GM03348 (cell line): Measurements from ENCODE around the gene EPHA5.

Experiments used
- DNase-seq: peaks from one replicate; pipeline ENCODE4 v3.0.0; 2012; ENCODE audit warnings: low spot score

The EPHA5 gene

DNA sequence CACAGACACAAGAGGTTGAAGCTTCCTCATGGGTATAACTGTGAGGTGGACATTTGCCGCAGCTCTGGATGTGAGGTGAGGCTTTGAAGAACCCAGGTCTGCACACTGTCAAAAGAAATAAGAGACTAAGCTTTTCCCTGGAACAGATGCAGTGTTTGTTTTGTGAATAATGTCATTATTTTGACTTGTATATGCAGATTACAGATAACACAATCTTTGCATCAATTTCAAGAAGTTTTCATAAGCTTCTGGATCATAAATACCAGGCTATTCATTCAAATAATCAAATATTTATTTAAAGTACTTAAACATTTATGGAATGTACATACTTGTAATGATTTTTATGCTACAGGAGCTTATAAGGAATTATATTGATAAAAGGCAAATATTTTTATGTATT lies 174.8 kb downstream of the EPHA5 start:
- no peak for DNase-seq

DNA sequence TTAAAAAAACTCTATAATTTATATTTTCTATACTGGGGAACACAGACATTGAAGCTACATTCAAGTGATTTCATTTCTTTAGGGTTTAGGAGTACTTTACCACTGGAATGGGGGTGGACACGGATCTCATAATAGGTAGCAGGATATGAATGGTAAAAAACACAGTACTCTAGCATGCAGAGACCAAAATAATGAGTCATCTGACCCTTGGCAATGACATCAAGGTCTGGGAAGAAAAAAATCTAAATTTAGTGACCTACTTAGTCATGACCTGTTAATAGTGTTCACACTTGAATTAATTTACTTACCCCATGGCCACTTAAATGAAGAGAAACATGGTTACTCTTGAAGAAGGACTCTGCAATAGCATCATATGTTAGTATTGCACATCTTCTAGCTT lies 187.9 kb downstream of the EPHA5 start:
- DNase-seq: no peak

DNA sequence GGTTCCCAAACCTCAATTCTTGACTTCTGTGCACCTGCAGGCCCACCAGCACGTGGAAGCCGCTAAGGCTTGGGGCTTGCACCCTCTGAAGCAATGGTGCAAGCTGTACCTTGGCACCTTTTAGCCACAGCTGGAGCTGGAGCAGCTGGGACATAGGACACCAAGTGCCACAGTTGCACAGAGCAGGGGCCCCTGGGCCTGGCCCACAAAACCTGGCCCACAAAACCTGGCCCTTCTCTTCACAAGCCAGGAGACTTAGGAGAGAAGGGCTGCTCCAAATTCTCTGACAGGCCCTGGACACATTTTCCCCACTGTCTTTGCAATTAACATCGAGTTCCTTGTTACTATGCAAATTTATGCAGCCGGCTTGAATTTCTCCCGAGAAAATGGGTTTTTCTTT lies 197.8 kb downstream of the EPHA5 start:
- no peak for DNase-seq

DNA sequence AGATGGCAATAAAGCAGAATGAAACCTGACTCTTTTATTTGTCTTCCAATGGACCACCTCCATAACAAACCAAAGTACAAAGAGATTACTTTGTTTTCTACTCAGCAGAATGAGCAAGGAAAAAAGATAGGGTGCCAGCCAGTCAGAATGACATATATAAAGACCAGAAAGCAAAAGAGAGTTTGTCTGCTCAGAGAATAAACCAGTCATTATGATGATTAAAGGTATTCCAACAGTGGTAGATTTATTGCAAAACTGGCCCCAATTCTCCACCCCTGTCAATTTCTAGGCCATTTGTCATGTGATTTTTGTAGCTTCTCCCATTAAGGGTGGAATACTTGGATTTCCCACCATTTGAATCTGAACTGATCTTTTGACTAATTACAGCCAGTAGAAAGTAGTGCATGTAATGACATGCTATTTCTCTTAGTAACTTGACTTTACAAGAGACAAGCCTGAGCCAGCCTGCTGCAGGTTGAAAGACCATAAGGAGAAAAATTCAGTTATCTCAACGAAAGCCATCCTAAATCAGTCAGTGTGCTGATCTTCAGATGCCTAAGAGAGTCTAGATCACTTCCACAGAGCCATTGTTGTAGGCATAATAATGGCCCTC lies 203.1 kb downstream of the EPHA5 start:
- no peak for DNase-seq

DNA sequence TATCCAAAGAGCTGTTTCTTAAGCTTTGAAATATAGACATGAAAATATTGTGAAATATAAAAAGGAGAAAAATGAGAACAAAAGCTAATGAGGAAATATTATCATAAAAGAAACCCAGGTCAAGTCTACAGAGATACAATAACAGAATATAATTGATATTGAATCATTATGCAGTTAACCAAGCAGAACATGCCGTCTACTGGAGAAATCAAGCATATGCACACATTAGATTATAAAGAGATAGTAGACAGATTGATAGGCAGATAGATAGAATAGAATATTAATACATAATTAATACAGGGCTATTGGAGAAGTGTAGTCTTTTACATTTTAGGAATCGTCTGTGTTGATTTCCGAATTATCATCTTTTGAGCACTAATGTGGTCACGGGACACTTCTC lies 208.5 kb downstream of the EPHA5 start:
- DNase-seq: no peak

DNA sequence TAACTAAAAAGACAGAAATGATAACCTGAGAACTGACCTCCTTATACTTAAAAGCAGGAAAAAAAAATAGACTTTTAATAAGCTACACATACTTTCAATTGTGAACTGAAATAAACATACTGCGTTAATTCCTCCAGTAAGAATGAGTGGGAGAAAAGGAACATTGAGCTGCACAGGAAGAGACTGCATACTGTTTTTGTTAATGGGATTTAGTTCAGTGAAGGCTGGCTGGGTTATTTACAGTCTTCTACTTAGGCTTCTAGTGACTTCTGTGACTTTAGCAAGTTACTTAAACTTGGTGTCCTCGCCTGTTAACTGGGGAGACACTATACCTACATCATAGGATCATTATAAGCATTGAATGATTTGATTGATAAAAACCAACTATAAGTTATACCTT lies 213.3 kb downstream of the EPHA5 start:
- no peak for DNase-seq

DNA sequence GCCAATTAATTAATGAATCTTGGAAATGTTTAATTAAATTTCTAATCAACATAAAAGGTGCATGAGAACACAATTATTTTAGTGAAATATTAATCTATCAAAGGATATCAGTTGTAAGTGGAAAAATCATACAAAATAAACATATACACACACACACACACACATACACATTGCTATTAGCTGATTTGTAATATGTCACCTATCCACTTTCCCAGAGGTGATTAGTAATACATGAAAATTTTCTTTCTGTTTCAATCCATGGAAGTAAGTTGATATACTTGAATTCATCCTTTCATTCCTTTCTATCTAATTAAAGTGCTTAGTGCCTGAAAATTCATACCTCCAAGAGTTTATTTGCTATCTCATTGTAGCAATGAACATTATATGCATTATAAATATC lies 213.7 kb downstream of the EPHA5 start:
- no peak for DNase-seq

DNA sequence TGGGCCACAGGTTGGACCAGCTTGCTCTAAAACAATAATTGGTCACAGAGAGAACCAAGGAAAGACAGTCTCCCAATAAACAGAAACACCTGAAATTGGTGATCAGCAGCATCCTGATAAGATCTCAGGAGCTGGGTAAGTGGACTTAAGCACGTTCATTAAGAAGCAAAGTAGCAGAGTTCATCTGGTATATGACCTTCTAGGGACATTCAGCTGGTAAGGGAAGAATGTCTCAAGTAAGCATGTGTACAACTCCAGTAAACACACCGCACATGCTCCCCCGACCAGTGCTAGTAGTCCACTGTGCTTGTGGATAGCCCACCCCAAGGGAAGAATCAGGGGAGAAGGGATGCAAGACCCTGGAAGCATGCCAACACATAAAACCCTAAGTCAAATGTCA lies 216.9 kb downstream of the EPHA5 start:
- DNase-seq: no peak

DNA sequence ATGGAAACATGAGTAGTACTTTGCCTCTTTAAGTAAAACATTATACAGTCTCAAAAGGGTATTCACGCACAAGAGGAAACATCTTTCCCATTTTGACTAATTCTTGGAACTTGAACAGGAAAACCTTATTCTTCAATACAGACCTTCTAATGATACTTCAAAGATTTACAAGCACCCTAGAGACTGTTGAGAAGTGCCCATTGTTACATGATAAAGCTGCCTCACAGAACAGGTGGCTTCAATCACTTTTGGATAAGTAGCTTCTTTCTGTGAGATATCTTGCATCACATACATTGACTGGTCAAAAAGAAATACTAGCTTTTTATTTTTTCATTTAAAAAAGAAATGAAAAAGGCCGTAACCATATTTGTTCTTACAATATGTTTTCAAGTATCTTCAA lies 219.4 kb downstream of the EPHA5 start:
- no peak for DNase-seq

DNA sequence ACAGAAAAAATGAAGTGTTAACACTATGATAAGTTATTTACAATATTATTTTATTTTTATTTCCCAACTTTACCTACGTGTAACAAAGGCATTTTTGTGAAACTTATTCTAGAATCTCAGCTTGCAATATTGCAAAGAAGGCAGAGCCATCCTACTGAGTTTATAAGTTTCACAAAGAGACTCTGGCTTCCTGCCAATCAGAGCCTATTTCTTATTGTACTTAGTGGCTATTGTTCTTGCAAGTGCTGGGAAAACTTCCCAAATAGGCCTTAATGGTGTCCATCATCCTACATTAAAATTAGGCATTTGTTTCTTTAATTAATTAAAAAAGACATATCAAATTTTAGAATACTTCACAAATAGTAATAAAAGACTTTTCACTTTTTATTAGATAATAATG lies 233.2 kb downstream of the EPHA5 start:
- DNase-seq: no peak

DNA sequence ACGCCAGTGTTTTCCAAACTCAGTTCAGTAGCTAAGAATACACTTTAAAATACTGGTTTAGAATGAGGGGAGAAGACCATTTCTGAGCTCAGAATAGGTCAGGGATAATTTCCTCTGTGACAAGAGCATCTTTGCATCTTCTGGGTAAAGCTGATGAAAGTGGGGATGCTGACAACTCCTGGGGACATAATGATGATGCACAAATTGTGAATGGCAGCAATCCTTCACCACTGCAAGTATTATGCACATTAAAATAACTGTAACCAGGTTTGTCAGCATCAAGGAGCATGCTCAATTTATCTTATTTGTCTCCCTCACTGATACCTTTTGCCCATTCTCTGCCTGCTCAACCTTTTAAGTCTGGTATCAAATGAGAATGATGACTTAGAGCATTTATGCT lies 248.2 kb downstream of the EPHA5 start:
- no peak for DNase-seq

DNA sequence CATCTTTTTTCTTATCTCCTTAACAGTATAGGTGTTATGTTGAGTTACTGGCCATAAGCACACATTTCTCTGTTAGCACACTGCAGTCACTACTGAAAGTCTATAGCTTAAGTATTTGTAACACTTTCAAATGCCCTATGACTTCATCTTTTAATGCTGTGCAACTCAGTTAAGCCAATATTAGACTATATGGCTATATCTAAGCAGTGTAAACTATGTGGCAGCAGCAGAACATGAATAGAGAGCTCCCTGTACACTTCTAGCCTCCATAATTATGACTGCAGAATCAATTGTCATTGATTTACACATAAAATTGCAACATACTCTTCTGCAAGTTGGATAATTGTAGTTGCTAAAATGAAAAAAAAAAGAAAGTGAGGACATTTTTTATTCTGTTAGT lies 250.3 kb downstream of the EPHA5 start:
- no peak for DNase-seq

DNA sequence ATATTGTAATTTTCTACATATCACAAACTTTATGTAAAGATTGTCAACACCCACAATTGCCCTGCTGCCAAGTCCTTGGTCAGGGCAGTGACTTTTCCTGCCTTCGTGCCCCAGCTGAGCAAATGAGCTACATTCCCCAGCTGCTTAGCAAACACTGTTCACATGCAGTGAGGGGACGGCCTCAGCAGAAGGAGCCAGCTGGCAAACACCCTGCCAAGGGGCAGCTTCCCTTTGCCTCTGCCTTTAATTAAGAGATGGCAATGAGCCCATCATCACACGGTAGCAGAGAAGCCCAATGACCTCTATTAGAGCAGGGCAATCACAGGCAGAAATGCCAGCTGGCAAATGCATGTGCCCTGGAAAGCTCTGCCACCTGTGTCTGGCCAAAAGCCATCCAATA lies 253.4 kb downstream of the EPHA5 start:
- DNase-seq: no peak

DNA sequence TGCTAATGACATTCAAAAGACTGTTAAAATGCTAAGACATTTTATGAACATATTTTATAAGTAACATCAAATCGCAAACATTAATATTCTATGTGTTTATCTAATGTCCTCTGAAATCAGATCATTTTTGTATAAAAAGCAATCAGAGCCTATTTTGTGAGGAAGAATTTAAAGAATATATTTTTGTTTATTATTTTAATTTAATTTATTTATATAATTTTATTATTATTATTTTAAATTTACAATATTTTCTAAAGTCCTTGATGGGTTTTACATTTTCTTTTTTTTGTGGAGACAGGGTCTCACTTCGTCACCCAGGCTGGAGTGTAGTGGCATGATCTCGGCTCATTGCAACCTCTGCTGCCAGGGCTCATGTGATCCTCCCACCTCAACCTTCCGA lies 262.8 kb downstream of the EPHA5 start:
- DNase-seq: no peak

DNA sequence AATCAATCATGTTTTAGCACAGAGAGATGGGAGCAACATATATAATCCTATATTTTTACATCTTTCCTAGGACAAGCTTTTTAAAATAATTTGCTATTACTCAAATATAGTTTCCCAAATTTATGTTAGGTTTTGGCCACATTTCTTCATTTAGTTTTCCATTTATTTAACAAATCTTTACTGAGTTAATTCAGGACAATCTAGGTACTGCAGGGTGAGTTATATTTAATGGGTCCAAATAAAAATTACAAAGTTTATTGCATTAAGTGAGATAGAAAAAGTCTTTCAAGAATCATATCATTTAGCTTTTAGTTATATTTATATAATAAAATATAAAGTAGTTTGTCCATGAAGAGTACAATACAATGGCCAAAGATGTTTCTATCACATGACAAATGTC lies 269.2 kb downstream of the EPHA5 start:
- no peak for DNase-seq

DNA sequence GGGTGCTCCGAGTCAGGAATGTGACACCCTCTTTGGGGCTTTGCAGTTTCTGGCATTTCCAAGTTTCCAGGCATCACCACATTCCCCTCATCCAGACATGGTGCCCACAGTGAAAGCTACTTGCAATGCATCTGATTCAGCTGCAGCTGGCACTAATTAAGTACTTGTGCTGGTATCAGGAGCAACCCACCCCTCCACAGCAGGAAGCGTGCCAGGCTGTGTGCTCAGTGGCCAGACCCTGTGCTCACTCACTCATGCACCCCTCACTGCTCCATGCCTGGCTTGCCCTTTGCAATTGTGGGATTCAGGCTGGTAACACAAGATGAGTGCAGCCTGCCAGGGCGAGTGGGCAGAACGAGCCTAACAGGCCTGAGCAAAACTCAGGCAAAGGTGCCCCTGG lies 271.2 kb downstream of the EPHA5 start:
- DNase-seq: no peak

DNA sequence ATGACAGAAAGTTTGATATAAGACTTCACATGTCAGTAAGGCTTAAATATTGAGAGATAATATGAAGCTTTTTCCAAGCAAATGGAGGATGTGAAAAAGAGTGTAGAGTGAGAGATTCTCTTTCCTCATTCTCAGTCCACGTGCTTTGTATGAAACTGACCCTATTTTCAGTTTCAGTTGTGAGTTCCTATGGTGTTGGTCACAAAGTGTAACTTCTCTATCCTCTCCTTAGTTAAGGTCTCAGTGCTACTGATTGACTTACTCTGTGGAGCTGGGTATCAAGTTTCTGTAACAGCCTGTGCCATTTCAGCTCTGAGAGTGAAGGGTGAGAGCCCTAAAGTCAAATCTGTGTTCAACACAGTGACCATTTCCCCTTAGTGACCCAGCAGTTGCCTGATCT lies 277.2 kb downstream of the EPHA5 start:
- DNase-seq: no peak

DNA sequence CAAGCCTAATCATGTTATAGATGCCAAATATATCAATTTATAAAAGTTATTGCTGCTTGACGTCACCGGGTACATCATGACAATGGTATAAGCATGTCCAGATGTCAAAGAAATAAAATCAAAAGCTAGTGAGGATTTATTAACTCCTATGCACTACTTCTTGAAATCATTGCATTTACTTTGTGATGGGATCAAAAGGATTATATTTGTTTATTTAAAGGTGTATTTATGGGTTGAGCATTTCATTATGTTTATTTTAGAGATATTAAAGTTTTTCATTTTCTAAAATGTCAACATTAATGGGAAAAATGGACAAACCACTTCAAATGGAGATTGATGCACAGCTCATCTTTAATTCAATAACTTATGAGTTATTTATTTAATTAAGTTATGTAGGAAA lies 277.8 kb downstream of the EPHA5 start:
- DNase-seq: no peak

DNA sequence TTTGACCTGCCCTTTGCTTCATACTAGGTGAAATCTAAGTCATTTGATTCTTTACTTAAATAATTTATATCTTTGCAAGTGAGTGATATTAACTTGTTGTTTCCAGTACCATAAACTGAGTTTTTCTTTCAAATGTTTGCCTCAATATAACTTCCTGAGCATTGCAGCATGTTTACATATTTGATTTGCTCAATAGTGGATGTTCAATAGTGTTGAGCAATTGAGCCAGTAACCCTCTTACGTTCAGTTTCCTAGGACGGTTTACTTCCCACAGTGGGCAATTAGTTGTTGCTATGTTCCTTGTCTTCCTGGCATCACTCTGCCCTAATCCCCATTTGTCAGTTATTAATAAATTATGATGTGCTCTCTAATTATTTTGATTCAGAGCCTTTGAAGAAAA lies 278.5 kb downstream of the EPHA5 start:
- no peak for DNase-seq

DNA sequence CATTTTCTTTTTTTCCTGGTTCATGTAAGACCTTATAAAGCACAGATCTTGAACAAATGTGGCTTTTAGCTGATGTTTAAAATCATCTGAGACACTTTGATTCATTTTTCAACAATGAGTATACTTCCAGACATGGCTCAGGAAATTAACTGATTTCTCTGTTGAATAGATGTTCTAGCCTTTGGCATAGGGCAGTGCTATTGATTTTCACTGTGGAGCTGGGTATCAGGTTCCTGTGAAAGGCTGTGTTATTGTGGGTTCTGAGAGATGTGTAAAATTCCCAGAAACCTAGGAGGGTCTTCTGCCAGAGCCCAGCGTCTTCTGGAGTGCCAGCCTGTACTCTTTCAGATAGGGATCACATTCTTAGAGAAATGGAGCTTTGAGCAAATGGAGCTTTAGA lies 278.9 kb downstream of the EPHA5 start:
- no peak for DNase-seq

DNA sequence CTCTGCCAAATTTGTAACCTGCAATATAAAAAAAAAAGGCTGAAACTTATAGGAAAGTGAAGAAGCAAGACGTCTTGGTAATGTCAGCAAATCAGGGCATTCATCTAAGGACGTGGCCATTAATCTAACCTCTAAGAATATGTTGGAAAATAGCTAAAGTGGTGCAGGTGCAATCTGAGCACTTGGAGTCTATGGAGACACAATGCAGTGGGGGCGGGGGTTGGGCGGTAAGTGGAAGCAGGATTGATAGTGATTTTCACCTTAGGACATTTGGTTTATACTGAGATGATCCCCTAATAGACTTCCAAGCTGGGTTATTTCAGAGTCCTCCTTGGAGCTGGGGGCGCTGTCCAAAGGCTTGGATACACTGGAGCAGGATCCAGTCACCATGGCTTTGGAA lies 283.4 kb downstream of the EPHA5 start:
- no peak for DNase-seq

DNA sequence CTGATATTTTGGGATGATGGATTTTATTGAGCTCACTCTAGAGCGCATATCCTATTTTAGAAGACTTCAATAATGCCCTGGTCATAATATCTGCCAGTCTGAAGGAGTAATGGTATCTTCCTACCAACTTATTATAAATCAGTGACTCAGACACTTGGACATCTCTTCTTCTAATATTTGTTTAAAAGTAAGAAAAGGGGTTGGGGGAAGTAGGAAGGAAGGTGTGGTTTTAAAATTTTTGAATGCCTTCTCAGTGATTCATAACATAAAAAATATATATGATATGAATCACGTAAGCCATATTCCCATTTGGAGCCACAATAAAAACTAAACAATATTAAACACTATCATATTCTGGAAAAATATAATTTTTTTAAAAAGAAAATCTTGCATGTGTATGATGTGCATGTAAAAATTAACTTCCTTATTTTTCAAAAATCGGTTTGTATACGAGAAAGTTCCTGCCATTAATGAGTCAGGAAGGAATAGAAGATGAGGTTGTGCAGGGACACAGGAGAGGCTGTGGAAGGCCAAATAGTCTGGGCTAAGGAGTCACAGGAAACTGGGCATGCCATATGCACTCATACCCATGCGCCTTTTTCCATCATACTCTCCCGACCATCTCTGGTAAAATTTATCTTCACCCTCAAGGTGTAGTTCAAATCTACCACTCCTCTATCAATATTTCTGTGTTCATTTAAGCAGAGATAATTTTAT lies 286.5 kb downstream of the EPHA5 start:
- DNase-seq: no peak

DNA sequence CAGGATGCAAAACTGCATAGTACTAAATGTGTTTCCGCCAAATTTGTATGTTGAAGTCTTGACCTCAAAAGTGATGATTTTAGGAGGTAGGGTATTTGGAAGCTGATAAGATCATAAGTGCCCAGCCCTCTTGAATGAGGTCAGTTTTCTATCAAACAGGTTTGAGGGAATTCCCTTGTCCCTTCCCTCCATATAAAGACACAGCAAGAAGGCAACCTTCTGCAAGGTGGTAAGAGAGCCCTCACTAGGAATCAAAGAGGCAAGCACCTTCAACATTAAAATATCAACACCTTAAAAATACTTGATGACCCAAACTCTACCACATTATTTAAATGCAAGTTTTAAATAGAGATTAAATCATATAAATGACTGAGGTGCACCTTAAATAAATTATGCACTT lies 288.6 kb downstream of the EPHA5 start:
- DNase-seq: no peak

DNA sequence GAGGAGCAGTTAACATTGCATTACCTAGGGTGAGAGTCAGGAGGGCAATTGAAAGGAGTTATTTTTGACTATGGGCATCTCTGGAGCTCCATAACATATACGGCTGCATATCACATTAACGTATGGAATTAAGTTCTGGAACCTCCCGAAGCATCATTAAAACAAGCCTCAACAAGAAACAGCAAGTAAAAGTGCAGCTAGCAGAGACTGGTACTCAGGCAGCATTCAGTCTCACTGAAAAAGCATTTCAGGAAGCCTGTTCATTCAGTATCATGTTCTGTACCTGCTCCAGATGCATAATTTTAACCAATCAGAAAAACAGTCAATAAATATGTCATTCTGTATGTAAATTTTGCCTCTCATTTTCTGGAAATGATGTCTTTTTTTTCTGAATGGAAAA lies 299.6 kb downstream of the EPHA5 start:
- no peak for DNase-seq
